Amniotic stem cell (primary cell): Measurements from ENCODE around the gene ABI3BP.

Source experiments
- DNase-seq: peaks from one replicate; lab custom pipeline; 2025; lab: John Stamatoyannopoulos, UW

Gene ABI3BP

DNA sequence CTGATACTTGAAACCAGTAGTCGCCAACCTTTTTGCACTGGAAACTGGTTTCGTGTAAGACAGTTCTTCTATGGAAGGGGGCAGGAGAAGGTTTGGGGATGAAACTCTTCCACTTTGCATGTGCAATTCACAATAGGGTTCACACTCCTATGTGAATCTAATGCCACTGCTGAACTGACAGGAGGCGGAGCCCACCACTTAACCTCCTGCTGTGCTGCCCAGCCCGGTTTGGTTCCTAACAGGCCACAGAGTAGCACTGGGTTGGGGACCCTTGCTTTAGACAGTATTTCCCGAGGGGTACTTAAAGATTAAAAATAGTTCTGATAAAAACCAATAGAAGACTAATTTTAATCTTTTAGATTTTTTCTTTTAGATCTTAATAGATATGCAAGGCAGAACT, 272.8 kb downstream of the ABI3BP start:
- no peak for DNase-seq

DNA sequence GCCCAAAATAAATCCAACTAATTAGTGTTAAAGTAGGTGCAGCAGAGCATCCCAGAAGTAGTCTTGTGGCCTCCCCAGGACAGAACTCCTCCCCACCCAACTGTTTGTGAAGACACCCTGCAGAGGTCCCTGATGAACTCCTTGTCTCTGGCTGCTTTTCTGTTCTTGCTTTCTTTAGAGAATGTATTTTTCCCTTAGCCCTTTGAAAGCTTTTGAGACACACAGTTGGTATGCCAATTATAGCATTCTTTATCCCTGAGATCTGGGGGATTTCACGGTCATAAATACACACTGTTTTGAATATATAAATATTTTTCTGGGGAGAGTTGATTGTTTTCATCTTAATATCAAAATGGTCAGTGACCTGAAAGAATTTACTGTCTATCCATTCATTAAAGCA, 274.1 kb downstream of the ABI3BP start:
- no peak for DNase-seq

DNA sequence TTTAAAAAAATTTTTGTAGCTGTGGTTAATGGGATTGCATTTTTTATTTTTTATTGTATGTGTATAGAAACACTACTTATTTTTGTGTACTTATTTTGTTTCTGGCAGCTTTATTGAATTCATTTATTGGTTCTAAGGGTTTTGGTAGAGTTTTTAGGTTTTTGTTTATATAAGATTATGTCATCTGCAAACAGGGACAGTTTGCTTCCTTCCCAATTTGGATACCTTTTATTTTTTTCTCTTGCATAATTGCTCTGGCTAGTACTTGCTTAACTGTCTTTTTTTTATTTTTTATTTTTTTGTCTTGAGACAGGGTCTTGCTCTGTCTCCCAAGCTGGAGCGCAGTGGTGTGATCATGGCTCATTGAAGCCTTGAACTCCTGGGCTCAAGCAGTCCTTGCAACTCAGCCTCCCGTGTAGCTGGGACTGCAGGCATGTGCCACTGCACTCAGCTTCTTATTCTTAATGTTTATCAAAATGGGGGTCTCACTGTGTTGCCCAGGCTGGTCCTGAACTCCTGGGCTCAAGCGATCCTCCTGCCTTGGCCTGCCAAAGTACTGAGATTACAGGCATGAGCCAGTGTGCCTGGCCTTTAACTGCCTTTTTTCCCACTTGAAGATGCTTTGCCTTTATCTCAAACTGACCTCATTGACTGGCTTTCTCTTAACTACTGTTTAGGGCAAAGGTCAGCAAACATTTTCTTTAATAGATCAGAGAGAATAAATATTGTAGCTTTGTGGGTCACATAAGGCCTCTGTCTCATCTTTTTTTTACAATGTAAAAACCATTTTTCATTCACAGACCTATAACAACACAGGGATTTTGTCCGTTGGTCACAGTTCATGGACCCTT, 275.4 kb downstream of the ABI3BP start:
- DNase-seq = no peak

DNA sequence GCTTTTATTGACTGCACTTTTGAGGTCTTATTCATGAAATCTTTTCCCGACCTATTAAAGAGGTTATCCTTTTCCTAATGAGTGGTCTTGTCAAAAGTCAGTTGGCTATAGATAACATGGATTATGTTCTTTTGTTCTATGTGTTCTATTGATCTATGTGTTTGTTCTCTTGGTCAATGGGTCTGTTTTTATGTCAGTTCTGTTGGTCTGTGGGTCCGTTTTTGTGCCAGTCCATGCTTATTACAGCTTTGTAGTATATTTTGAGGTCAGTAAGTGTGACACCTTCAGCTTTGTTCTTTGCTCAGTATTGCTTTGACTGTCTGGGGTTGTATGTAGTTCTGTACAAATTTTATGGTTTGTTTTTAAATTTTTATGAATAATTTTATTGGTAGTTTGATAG, 276.2 kb downstream of the ABI3BP start:
- DNase-seq = no peak

DNA sequence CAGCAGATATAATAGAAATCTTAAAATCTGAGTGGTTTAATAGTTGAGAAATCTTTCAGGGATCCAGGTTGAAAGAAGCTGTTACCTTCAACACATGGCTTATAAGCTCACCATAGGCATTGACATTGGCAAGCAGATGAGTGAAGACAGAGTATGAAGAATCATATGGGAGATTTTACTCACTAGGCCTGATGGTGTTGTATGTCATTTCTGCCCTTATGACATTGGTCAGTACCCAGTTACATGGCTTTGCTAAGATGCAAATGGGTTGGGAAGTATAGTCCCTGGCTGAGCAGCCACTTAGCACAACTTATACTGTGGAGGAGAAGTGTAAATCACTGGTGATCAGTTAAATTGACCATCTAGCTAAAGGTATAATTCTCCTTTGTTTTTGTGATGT, 278.0 kb downstream of the ABI3BP start:
- DNase-seq = no peak

DNA sequence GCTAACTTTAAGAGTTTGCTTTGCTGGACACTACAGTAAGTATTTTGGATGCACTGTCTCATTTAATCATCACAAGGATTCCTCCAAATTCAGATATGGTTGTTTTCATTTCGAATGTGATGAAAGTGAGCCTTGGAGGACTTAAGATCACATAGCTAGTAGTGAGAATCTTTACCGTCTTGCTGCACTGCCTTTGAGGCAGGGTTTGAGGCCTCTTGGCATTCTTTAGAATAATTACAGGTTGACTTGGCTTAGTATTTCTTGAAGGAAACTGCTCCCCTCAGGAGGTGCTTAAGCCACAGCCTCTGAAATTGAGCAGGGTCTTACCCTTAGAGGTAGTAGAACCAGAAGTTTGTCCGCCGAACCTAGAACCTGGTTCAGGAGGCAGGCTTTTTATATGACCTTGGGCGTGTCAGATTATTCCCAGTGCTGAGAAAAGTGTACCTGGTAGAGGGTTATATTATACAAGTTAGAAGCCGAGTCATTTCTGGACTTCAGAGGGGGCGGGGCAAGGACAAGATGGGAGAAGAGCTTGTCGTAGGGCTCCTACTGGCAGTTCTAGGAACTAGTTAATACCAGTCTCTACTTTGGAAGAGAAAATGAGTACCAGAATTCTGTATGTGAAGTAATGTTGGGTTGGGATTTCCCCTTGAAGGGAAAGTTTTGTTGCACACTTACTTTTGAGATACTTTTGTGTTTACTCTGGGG, 282.8 kb downstream of the ABI3BP start:
- peak; percentile 65 for DNase-seq

DNA sequence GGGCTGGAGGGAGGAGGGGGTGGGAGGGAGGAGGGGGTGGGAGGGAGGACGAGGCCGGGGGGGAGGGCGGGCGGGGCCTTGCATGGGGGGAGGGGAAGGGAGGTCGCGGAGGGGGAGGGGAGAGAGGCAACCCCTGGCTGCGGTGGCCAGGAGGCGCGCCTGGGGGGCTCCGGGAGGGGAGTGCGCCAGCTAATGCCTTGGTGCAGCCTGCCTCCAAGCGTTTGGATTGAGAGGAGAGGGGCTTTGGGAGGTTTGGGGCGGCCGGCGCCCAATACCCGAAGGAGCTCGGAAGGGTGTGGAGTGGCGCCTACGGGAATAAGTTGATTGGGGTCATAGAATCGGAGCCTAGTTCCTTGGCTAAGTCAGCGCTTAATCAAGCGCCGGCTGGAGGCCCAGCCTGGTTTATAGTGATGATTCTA, 283.4 kb downstream of the ABI3BP start:
- no peak for DNase-seq

DNA sequence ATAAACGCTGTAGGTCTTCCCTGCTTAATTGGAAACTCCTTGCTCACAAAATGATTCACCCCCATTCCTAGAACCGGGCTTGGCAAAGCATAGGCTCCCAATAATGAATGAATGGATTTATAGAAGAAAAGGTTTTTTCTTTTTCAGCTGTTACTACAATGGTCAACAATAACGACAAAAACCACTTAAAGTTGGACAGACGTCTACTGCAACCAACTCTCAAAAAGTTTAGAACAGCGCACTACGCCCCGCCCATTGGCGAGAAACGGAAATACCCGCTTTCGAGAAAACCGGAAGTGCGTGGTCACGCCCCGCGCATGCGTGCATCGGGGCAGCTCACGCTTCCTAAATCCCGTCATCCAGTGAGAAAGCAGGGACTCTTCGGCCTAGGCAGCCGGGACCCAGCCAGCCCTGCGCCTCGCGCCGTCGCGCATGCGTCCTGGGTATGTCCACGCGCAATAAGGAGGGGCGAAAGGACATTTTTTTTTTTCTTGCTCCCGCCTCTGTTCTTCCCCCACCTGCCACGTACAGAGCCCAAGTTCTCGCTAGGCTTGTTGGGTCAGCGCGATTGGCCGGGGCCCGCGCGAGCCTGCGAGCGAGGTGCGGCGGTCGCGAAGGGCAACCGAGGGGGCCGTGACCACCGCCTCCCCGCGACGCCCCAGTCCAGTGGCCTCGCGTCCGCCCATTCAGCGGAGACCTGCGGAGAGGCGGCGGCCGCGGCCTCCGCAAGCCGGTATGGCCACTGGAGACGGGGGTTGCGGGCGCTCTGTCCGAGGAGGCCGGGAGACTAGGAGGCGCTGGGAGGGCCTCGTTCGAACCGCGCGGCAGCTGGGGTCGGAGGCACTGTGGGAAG, 284.0 kb downstream of the ABI3BP start, which contains the start of gene TFG:
TFG (plus strand) TSS at position 506 of the 853 bp plus-strand sequence. CDS start 4,192 bp downstream, outside the sequence.
- DNase-seq = peak; percentile 97

DNA sequence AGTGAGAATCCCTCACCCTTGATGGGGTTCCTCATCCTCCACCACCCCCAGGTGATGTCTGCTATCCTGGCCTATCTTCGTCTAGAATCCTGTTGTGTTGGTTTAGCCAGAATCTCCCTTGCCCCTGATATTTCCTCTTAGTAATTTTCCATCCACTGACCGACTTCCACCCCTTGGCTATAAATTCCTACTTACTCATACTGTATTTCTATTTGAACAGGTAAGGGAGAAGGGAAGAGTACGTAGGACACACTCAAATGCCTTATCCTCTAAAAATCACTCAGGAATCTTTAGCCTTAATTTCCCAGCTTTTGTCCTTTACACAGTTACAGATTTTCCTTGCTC, 284.6 kb downstream of the ABI3BP start:
- DNase-seq = no peak

DNA sequence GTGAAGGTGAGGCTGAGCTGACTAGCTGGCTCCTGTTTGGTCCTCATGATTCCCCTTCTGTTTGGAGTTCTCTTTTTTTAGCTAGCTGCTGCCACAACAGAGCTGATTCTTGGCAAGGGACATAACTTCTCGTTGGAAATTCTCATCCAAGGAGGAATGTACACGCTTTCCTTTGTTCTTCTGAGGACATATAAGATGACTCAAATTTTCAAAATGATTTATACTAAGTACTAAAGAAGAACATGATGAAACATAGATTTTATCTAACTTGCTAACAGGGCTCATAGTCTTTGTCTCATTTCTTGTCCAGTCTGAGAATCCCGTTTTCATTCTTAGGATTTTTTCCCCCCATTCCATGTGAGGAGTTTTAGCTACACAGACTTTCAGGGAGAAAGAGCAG, 286.9 kb downstream of the ABI3BP start:
- no peak for DNase-seq

DNA sequence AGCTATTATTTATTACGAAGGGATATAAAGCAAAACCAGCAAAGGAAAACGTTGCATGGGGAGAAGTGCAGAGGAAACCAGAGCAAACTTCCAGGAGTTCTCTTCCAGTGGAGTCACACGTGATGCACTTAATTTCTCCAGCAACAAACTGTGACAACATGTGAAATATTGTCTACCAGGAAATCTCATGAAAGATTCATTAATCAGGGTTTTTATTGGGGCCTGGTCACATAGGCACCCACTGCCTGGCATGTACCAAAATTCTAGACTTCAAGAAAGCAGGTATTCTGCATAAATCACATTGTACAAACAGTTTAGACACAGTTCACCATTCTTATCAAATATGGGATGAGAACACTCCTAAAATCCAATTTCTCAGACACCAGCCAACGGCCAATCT, 289.4 kb downstream of the ABI3BP start:
- no peak for DNase-seq

DNA sequence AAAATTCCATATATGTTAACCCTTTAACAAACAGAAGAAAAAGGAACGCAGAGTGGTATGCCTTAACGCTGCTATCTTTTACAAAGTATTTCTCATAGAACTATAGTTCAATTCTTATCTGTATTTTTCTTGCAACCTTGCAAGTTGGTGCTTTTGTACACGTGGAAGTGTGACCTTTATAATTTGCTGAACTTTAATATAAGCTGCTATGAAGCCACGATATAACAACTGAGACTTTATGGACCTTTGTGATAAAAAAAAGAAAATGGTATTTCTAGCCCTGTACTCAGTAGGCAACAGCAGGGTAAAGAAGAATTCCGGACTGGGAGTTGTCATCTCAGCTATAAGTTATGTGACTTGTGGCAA, 290.3 kb downstream of the ABI3BP start:
- no peak for DNase-seq

DNA sequence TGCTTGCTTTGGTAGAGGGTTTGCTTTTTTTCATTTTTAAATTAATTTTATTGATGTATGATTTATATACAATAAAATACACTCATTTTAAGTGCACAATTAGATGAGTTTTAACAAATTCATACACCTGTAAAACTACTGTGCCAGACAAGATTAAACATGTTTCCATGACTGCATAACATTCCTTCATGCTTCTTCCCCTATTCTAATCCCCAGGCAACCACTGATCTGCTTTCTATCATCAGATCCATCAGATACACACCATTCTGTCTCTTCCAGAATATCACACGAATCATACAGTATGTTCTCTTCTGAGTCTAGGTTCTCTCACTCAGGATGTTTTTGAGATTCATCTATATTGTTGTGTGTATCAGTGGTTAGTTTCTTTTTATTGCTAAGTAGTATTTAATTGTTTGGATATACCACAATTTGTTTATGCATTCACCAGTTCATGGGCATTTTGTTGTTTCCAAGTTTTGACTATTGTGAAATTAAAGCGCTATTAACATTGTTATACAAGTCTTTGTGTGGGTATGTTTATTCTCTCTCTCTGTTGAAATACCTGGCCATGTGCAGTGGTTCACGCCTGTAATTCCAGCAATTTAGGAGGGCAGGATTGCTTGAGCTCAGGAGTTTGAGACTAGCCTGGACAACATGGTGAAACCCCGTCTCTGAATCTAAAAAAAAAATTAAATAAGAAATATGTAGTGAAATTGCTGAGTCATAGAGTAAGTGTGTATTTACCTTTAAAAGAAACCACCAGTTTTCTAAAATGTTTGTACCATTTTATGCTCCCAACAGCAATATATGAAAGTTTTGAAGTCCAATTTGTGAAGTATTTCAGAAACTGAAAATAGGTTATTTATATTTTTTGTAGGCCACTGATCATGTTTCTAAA, 290.9 kb downstream of the ABI3BP start:
- no peak for DNase-seq

DNA sequence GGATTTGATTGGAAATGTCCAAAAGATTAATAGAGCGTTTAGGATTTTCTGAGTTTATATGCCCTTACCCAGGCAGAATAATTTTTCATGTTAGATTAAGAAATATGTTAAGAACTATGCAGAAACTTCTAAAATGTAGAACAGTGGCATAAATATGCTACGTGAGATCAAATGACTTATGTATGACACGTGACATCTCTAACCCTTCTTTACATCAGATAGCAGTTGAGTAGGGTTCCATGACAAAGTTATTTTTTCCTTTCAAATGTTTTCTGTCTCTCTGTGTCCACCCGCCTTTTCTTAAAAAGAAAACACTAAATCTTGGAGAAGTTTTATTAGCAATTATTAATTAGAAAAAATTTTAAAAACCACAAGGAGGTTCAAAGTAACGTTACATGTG, 292.5 kb downstream of the ABI3BP start:
- no peak for DNase-seq
